Inferior parietal cortex (tissue), 1 donor: ENCODE data around the gene INPP5A.

ENCODE experiments used
- DNase-seq: peaks from one replicate; pipeline ENCODE4 v3.0.0-alpha.2; 2016; ENCODE audit errors: extremely low spot score

Gene INPP5A

GRCh38 chr10:132579027-132579859 is 41.7 kb downstream of the INPP5A start:
- DNase-seq: no peak

GRCh38 chr10:132580143-132580542 is 42.6 kb downstream of the INPP5A start:
- no peak for DNase-seq

- no peak for DNase-seq
Measured at GRCh38 chr10:132580617-132581016, 43.0 kb downstream of the INPP5A start.

- DNase-seq: no peak
Measured at GRCh38 chr10:132582137-132582536, 44.5 kb downstream of the INPP5A start.

GRCh38 chr10:132582771-132583170 is 45.2 kb downstream of the INPP5A start:
- DNase-seq: no peak

GRCh38 chr10:132583456-132583855 is 45.9 kb downstream of the INPP5A start:
- DNase-seq: no peak

- no peak for DNase-seq
Measured at GRCh38 chr10:132584081-132584480, 46.5 kb downstream of the INPP5A start.

GRCh38 chr10:132585732-132586722 is 48.4 kb downstream of the INPP5A start:
- no peak for DNase-seq

GRCh38 chr10:132586739-132587138 is 49.2 kb downstream of the INPP5A start:
- no peak for DNase-seq

GRCh38 chr10:132587175-132587574 is 49.6 kb downstream of the INPP5A start:
- DNase-seq: no peak

GRCh38 chr10:132588301-132589013 is 50.9 kb downstream of the INPP5A start:
- DNase-seq: no peak

- no peak for DNase-seq
Measured at GRCh38 chr10:132589015-132589414, 51.4 kb downstream of the INPP5A start.

- DNase-seq: no peak
Measured at GRCh38 chr10:132589681-132590080, 52.1 kb downstream of the INPP5A start.

GRCh38 chr10:132590094-132590751 is 52.6 kb downstream of the INPP5A start:
- DNase-seq: no peak

GRCh38 chr10:132590752-132591121 is 53.1 kb downstream of the INPP5A start:
- no peak for DNase-seq

GRCh38 chr10:132591166-132591971 is 53.8 kb downstream of the INPP5A start:
- no peak for DNase-seq

GRCh38 chr10:132592790-132593383 is 55.3 kb downstream of the INPP5A start:
- DNase-seq: no peak

- no peak for DNase-seq
Measured at GRCh38 chr10:132593389-132593788, 55.8 kb downstream of the INPP5A start.

GRCh38 chr10:132593900-132594876 is 56.6 kb downstream of the INPP5A start:
- no peak for DNase-seq
